Astrocyte of the spinal cord (primary cell): ENCODE measurements around the gene CLTA.

Experiments used
- DNase-seq: peaks from one replicate; pipeline ENCODE4 v3.0.0; 2011; ENCODE audit warnings: low read depth, low spot score
- H3K4me3 ChIP-seq: 2 replicates; pipeline ENCODE4 v1.5.1; 2011; ENCODE audit warnings: low read depth, mild to moderate bottlenecking, low read length, moderate library complexity
- CTCF ChIP-seq: IDR thresholded peaks from 2 replicates; pipeline ENCODE4 v1.5.1; 2012; ENCODE audit warnings: low read depth, mild to moderate bottlenecking, low read length, inconsistent platforms
- in situ Hi-C: cut with HindIII; loops from 2 replicates; pipeline ENCODE4 v1.10.0; 2017; ENCODE audit warnings: low sequenced_read_pairs

CLTA gene

GRCh38 chr9:36163786-36164170, 26.9 kb upstream of the CLTA start:
- in situ Hi-C loops: no loop called here
- DNase-seq: peak; percentile 72
- TF ChIP-seq CTCF: no peak
- no peak overlapping the region for H3K4me3 ChIP-seq

- TF ChIP-seq CTCF: no peak
- no peak overlapping the region for H3K4me3 ChIP-seq
- in situ Hi-C loops: no loop called here
- no peak for DNase-seq
These were observed 26.3 kb upstream of the CLTA start for GRCh38 chr9:36164372-36164771.

GRCh38 chr9:36164989-36165388, 25.7 kb upstream of the CLTA start:
- no peak for TF ChIP-seq CTCF
- in situ Hi-C loops: no loop called here
- H3K4me3 ChIP-seq: no peak overlapping the region
- no peak for DNase-seq

- no peak overlapping the region for H3K4me3 ChIP-seq
- no peak for TF ChIP-seq CTCF
- in situ Hi-C loops: no loop called here
- peak; percentile 45 for DNase-seq
These were observed 24.9 kb upstream of the CLTA start for GRCh38 chr9:36165826-36166167.

GRCh38 chr9:36166168-36166927, 24.4 kb upstream of the CLTA start:
- in situ Hi-C loops: no loop called here
- peak overlapping the region; percentile 42 for H3K4me3 ChIP-seq
- TF ChIP-seq CTCF: peak; percentile 74
- peak; percentile 86 for DNase-seq

GRCh38 chr9:36169166-36169565, 21.6 kb upstream of the CLTA start, which contains the start of gene CCIN:
Gene CCIN (plus strand): TSS chr9:36169388. CDS start chr9:36169503, 115 bp downstream.
- DNase-seq: no peak
- no peak within 1 kb of the TSS for H3K4me3 ChIP-seq
- in situ Hi-C loops: no loop called here
- no peak for TF ChIP-seq CTCF

- no peak for DNase-seq
- no peak overlapping the region for H3K4me3 ChIP-seq
- no peak for TF ChIP-seq CTCF
- in situ Hi-C loops: no loop called here
These were observed 21.0 kb upstream of the CLTA start for GRCh38 chr9:36169708-36170107.
